Measurements from ENCODE around the gene SMC6. TPM values are rescaled to one million over a fixed set of nuclear protein-coding genes. Genes with fewer than 3 reads are reported as not detected.
A peak's percentile ranks its signal among the peaks of the same experiment; 100 is the strongest.

The SMC6 gene
- total RNA-seq, 1 experiment from 2014 or later = 46.7 TPM

DNA sequence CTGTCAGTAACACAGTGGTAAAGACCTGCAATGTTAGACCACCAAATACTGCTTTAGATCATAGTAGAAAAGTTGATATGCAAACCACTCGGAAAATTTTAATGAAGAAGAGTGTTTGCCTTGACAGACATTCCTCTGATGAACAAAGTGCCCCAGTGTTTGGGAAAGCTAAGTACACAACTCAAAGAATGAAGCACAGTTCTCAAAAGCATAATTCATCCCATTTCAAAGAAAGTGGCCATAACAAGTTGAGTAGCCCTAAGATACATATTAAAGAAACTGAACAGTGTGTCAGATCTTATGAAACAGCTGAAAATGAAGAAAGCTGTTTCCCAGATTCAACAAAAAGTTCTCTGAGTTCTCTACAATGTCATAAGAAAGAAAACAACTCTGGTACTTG is 27.9 kb upstream of the SMC6 start:
- peaks cover 42% of the 10 kb centered on the region for H3K36me3 Mint-ChIP-seq
- peaks cover 12% of the 10 kb centered on the region for H3K9me3 Mint-ChIP-seq
- POLR2A ChIA-PET = no interaction called here
- TF ChIP-seq SMAD4 (CRISPR knock-in tag; IDR thresholded peaks at IDR 0.05) (no peak), JAZF1 (CRISPR knock-in tag; IDR thresholded peaks at IDR 0.05) (no peak)
- ATAC-seq (no peak), DNase-seq (ENCODE audit: low spot score) (no peak)
- H3K27ac Mint-ChIP-seq = no peak overlapping the region
- CTCF ChIA-PET = no interaction called here
- no peak overlapping the region for H3K4me3 Mint-ChIP-seq
- no peaks in the 10 kb centered on the region for H3K27me3 Mint-ChIP-seq (ENCODE audit: low read depth)
- H3K4me1 Mint-ChIP-seq = peaks cover 5% of the 10 kb centered on the region

- ChIA-PET CTCF (no interaction called here), POLR2A (no interaction called here)
- no peak overlapping the region; the same call in 1 of the 2 replicates for H3K27ac Mint-ChIP-seq
- DNase-seq (ENCODE audit: low spot score) = no peak
- H3K36me3 Mint-ChIP-seq = peaks cover 45% of the 10 kb centered on the region
- peaks cover 12% of the 10 kb centered on the region for H3K9me3 Mint-ChIP-seq
- H3K4me3 Mint-ChIP-seq = no peak overlapping the region
- H3K27me3 Mint-ChIP-seq (ENCODE audit: low read depth) = no peaks in the 10 kb centered on the region
- H3K4me1 Mint-ChIP-seq = no peaks in the 10 kb centered on the region
- TF ChIP-seq ZNF263 (CRISPR knock-in tag; IDR thresholded peaks at IDR 0.05; ENCODE audit: low read depth) = no peak
- no peak for TF ChIP-seq NR3C1 (CRISPR knock-in tag; conservative IDR thresholded peaks at IDR 0.05; ENCODE audit: low read depth)
- no peak for TF ChIP-seq ZBTB43 (CRISPR knock-in tag; IDR thresholded peaks at IDR 0.05)
- no peak for TF ChIP-seq CBFB (CRISPR knock-in tag; IDR thresholded peaks at IDR 0.05; ENCODE audit: low read depth)
- TF ChIP-seq CREB1 (CRISPR knock-in tag; IDR thresholded peaks at IDR 0.05) = no peak
- no peak for ATAC-seq
These were observed 26.9 kb upstream of the SMC6 start for GRCh38 chr2:17780546-17780945.

- CTCF ChIA-PET = no interaction called here
- H3K4me1 Mint-ChIP-seq = no peaks in the 10 kb centered on the region
- H3K4me3 Mint-ChIP-seq = no peak overlapping the region
These were observed 18.9 kb upstream of the SMC6 start for GRCh38 chr2:17772532-17772931.

GRCh38 chr2:17771956-17772355 is 18.3 kb upstream of the SMC6 start:
- H3K4me3 Mint-ChIP-seq = no peak overlapping the region
- no peaks in the 10 kb centered on the region for H3K4me1 Mint-ChIP-seq
- H3K27me3 Mint-ChIP-seq (ENCODE audit: low read depth) = no peaks in the 10 kb centered on the region
- no peaks in the 10 kb centered on the region for H3K9me3 Mint-ChIP-seq
- ChIA-PET POLR2A (no interaction called here), CTCF (no interaction called here)
- DNase-seq (ENCODE audit: low spot score) (no peak), ATAC-seq (no peak)
- peaks cover 17% of the 10 kb centered on the region for H3K36me3 Mint-ChIP-seq
- TF ChIP-seq ZNF416 (CRISPR knock-in tag; IDR thresholded peaks at IDR 0.05) (no peak), SOX15 (CRISPR knock-in tag; IDR thresholded peaks at IDR 0.05) (no peak), MLX (CRISPR knock-in tag; IDR thresholded peaks at IDR 0.05) (no peak), ZNF317 (CRISPR knock-in tag; IDR thresholded peaks at IDR 0.05; ENCODE audit: borderline replicate concordance, low read depth) (no peak)
- H3K27ac Mint-ChIP-seq = no peak overlapping the region

More at GRCh38 chr2:17772532-17772931, 18.9 kb upstream of the SMC6 start:
- Mint-ChIP-seq H3K9me3 (no peaks in the 10 kb centered on the region), H3K27ac (no peak overlapping the region), H3K27me3 (ENCODE audit: low read depth) (no peaks in the 10 kb centered on the region), H3K36me3 (peaks cover 16% of the 10 kb centered on the region)
- DNase-seq (ENCODE audit: low spot score) (no peak), ATAC-seq (no peak)
- POLR2A ChIA-PET = no interaction called here
- TF ChIP-seq ZNF138 (CRISPR knock-in tag; conservative IDR thresholded peaks at IDR 0.05) = no peak
- TF ChIP-seq TEAD4 (CRISPR knock-in tag; IDR thresholded peaks at IDR 0.05) = no peak
- no peak for TF ChIP-seq IRF2 (CRISPR knock-in tag; IDR thresholded peaks at IDR 0.05; ENCODE audit: borderline replicate concordance, low read depth)

GRCh38 chr2:17768894-17769293 is 15.3 kb upstream of the SMC6 start:
- H3K27ac Mint-ChIP-seq = no peak overlapping the region
- TF ChIP-seq USF2 (CRISPR knock-in tag; IDR thresholded peaks at IDR 0.05) = no peak
- TF ChIP-seq HMGA2 (CRISPR knock-in tag; IDR thresholded peaks at IDR 0.05) = 0 out of 2 replicates have a peak, but pooled peaks have one; percentile 15
- H3K9me3 Mint-ChIP-seq = no peaks in the 10 kb centered on the region
- no peak for DNase-seq (ENCODE audit: low spot score)
- CTCF ChIA-PET = no interaction called here
- no peaks in the 10 kb centered on the region for H3K27me3 Mint-ChIP-seq (ENCODE audit: low read depth)
- H3K4me3 Mint-ChIP-seq = no peak overlapping the region
- ATAC-seq = no peak
- H3K4me1 Mint-ChIP-seq = no peaks in the 10 kb centered on the region
- peaks cover 21% of the 10 kb centered on the region for H3K36me3 Mint-ChIP-seq
- POLR2A ChIA-PET = no interaction called here
